Vein endothelial cell (primary cell): ENCODE data around the gene PHOSPHO1. TPM values are rescaled to one million over a fixed set of nuclear protein-coding genes. Genes with fewer than 3 reads are reported as not detected.

Experiments used
- total RNA-seq: library from RNA; depleted of rRNA; stranded (reverse); fragments of >200 nt; gene quantifications from 2 replicates; pipeline ENCODE4 v1.2.3, GENCODE V29; 2012

Gene PHOSPHO1, protein sequence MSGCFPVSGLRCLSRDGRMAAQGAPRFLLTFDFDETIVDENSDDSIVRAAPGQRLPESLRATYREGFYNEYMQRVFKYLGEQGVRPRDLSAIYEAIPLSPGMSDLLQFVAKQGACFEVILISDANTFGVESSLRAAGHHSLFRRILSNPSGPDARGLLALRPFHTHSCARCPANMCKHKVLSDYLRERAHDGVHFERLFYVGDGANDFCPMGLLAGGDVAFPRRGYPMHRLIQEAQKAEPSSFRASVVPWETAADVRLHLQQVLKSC
- 0.29 TPM in 1 of 2 replicates, not detected in the other for total RNA-seq

GRCh38 chr17:49230636-49231562, at the start of gene PHOSPHO1:
Gene PHOSPHO1 (minus strand): TSS chr17:49230787. CDS start chr17:49226691, 4,096 bp downstream.

GRCh38 chr17:49210158-49211029, 20.2 kb downstream of the PHOSPHO1 start, which contains the start of the genes ABI3 and GNGT2:
Gene ABI3 (plus strand): TSS chr17:49210707. CDS start chr17:49210725, 18 bp downstream.
Gene GNGT2 (minus strand): TSS chr17:49210574. CDS start chr17:49207422, 3,152 bp downstream.

Other genes with a start within 250 kb of the PHOSPHO1 start
- 1.3 and 8.0 TPM in 2 replicates for gene IGF2BP1, start 233.4 kb downstream of the PHOSPHO1 start, total RNA-seq
- not detected in 2 replicates for gene B4GALNT2, start 98.0 kb downstream of the PHOSPHO1 start, total RNA-seq
- 2.8 and 4.6 TPM in 2 replicates for gene GNGT2, start 20.2 kb downstream of the PHOSPHO1 start, total RNA-seq
- gene ABI3, start 20.1 kb downstream of the PHOSPHO1 start, total RNA-seq, result 40.9 and 44.1 TPM in 2 replicates
- gene ZNF652, start 131.5 kb upstream of the PHOSPHO1 start, total RNA-seq, result 22.6 and 25.5 TPM in 2 replicates
- gene PHB1, start 184.1 kb upstream of the PHOSPHO1 start, total RNA-seq, result 122 and 166 TPM in 2 replicates